ENCODE measurements around the gene GREM1. TPM values are rescaled to one million over a fixed set of nuclear protein-coding genes. Genes with fewer than 3 reads are reported as not detected.

GREM1 gene
- total RNA-seq, 2 donors from 2014 or later: 0.25 TPM; not detected in 1

DNA sequence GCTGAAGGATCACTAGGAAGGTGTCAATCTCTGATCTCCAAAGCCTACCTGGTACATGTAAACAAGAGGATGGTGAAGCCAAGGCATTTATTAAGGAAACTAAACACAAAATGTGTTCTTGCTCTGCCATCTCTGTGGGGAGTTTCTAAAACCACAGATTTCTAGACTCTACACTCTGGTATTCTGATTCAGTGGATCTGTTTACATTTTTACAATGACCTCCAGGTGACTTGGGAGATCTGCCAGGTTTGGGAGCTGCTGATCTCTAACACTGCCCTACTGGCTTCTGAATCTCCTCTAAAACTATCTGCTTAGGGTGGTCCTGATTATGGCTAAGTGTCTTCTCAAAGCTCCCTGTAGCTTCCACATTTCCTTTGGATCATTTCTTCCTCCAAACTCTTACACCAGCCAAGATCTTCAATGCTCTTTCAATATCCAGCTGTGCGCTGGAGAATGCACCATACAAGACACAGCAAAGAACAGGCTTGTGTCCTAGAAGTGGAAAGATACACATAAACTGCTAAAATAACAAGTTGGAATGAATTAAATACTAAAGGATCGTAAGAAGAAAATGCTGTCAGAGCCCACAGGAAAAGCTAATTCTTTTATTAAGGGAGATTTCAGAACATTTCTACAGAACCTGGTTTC, 72.7 kb downstream of the GREM1 start:
- Mint-ChIP-seq H3K36me3 (ENCODE audit: insufficient read depth in 2 of 2) (no peaks in the 10 kb centered on the region), H3K27ac (no peak overlapping the region), H3K9me3 (no peaks in the 10 kb centered on the region), H3K27me3 (ENCODE audit: low read depth) (no peaks in the 10 kb centered on the region), H3K4me3 (no peak overlapping the region), H3K4me1 (ENCODE audit: low read depth) (no peaks in the 10 kb centered on the region)
- DNase-seq (no peak), ATAC-seq (replicated peaks in 1 of 2) (no peak)

DNA sequence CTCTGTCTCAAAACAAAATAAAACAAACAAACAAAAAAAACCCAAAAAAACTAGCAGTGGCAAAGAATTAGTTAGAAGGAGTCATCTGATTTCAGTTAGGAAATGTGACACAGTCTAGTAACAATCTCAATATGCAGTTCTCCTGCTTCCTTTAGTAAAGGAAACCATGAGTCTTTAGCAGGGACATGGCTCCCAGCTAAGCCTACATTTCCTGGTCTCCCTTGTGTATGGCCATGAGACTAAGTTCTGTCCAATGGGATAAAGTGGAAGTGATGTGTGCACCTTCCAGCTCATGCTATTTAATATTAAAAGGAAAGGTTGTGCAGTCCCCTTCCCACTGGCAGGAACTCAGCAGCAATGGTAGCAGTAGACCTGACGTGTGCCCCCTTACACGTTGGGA, 74.6 kb downstream of the GREM1 start:
- no peaks in the 10 kb centered on the region for H3K36me3 Mint-ChIP-seq (ENCODE audit: insufficient read depth in 2 of 2)
- no peak overlapping the region for H3K27ac Mint-ChIP-seq
- H3K4me3 Mint-ChIP-seq: no peak overlapping the region
- no peaks in the 10 kb centered on the region for H3K9me3 Mint-ChIP-seq
- no peaks in the 10 kb centered on the region for H3K4me1 Mint-ChIP-seq (ENCODE audit: low read depth)
- ATAC-seq (replicated peaks in 1 of 2) (no peak), DNase-seq (no peak)
- no peaks in the 10 kb centered on the region for H3K27me3 Mint-ChIP-seq (ENCODE audit: low read depth)

Other genes starting within 250 kb of the GREM1 start
- gene GOLGA8N, start 124.5 kb upstream of the GREM1 start, total RNA-seq: 1 to 10 TPM; 4.4 to 6.5 TPM
- gene ARHGAP11A, start 102.5 kb upstream of the GREM1 start, total RNA-seq: 100 to 1,000 TPM; 108 to 132 TPM
- gene SCG5, start 76.3 kb upstream of the GREM1 start, total RNA-seq: 1 to 10 TPM; 3.5 to 4.7 TPM